Suppressor macrophage (primary cell): ENCODE results near the gene OGDH.
"Not testable (repeated sequence)": the region's sequence is repeated elsewhere in the genome, so short reads cannot be mapped to it uniquely, and the experiment has no call there.

Experiments
- DNase-seq, 4 experiments: peaks; one replicate each; pipeline ENCODE4 v3.0.0-alpha.2; 2020 to 2022

Gene OGDH

GRCh38 chr7:44580945-44581878, 25.2 kb upstream of the OGDH start:
- DNase-seq, result peak in 3 of 4 experiments; percentile 18 to 39 (median 20)

GRCh38 chr7:44581879-44582603, 24.4 kb upstream of the OGDH start, which contains the start of gene TMED4:
Gene TMED4, minus strand, starts transcription at chr7:44582231. Its CDS starts 25 bp downstream, at chr7:44582206.
- DNase-seq, result peak; percentile 99 to 100 (median 100)

- DNase-seq, result no peak
These were observed 23.1 kb upstream of the OGDH start for GRCh38 chr7:44583146-44583865.

DNA sequence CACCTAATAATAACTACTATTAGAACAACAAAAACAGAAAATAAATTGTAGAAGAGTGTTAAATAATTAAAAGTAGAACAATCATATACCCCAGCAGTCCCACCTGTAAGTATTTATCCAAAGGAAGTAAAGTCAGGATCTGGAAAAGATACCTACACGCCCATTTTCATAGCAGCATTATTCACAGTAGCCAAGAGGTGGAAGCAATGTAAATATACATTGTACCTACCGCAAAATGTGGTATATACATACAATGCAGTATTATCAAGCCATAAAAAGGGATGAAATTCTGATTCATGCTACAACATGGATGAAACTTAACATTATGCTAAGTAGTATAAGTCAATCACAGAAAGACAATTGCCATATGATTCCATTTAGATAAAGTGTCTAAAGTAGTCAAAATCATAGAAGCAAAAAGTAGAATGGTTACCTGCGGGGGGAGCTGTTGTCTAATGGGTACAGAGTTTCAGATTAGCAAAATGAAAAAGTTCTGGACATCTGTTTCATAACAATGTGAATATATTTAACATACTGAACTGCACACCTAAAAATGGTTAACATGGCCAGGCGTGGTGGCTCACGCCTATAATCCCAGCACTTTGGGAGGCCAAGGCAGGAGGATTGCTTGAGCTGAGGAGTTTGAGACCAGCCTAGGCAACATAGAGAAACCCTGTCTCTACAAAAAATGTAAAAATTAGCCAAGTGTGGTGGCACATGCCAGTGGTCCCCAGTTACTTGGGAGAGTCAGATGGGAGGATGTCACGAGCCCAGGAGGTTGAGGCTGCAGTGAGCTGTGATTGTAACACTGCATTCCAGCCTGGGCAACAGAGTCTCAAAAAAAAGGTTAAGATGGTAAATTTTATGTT, 18.4 kb upstream of the OGDH start:
- peak; percentile 69 to 82 (median 74) for DNase-seq

- no peak for DNase-seq
These were observed 15.5 kb upstream of the OGDH start for GRCh38 chr7:44590910-44591309.

DNA sequence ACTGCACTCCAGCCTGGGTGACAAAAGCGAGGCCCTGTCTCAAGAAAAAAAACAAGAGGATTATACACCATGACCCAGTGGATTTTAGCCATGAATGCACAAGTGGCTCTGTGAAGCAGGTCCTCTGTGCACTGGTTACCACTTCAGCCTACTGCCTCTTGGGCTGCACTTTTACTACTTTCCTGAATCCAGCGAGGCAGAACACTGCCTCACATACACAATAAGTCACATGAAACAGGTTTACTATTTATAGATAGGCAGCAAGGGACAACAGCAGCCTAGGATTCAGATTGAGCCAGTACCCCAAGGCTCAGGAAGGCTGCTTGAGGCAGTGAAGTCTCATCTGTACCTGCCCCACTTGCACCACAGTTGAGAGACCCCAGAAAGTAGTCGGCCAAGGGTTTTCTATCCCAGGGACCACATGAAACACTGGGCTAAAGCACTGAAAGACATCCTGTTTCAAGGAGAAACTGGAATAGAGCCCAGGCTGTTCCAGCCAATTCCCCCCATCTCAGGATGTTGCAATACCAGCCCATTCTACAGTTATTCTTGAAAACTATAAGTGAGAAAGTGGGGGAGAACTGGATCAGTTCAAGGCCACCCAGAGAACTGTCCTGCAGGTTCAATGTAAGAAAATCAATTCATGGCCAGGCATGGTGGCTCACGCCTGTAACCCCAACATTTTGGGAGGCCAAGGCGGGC, 10.3 kb upstream of the OGDH start:
- DNase-seq, result no peak

DNA sequence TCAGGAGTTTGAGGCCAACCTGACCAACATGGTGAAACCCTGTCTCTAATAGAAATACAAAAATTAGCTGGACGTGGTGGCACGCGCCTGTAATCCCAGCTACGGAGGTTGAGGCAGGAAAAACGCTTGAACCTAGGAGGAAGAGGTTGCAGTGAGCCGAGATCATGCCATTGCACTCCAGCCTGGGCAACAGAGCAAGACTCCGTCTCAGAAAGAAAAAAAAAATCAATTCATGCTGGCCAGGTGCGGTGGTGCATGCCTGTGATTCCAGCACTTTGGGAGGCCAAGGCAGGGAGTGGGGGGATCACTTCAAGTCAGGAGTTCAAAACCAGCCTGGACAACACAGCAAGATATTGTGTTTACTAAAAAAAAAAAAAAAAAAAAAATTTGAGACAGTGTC, 9.2 kb upstream of the OGDH start:
- not testable (repeated sequence) for DNase-seq

DNA sequence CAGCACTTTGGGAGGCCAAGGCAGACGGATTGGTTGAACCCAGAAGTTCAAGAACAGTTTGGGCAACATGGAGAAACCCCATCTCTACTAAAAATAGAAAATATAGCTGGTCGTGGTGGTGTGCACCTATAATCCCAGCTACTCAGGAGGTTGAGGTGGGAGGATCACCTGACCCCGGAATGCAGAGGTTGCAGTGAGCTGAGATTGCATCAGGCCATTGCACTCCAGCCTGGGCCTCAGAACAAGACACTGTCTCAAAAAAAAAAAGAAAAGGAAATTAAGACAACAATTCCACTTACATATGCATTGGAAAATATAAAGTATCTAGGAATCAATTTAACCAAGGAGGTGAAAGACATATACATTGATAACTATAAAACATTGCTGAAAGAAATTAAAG, 7.2 kb upstream of the OGDH start:
- no peak for DNase-seq

- no peak for DNase-seq
These were observed 3.9 kb upstream of the OGDH start for GRCh38 chr7:44602576-44602910.

DNA sequence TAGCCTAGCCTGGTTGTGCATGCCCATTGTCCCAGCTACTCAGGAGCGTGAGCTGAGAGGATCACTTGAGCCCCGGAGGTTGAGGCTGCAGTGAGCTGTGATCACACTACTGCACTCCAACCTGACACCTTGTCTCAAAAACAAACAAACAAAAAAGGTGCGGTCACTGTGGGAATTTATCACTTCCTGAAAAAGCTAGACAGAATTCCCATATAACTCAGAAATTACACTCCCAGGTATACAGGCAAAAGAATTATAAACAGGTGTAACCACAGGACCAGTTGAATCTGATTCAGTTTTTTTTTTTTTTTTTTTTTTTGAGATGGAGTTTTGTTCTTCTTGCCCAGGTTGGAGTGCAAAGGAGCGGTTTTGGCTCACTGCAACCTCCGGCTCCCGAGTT, 3.2 kb upstream of the OGDH start:
- DNase-seq, result no peak

DNA sequence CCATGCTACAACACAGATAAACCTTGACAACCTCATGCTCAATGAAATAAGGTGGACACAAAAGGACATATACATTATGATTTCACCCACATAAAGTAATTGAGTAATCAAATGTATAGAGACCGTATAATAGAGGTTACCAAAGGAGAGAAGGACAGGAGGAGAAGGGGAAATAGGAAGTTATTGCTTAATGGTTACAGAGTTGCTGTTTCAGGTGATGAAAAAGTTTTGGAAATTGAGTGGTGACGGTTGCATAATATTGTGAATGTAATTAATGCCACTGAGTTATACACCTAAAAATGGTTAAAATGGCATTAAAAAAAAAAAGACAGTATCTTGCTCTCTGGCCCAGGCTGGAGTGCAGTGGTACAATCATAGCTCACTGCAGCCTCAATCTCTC, 1.5 kb upstream of the OGDH start:
- DNase-seq, result no peak

- DNase-seq, result no peak
These were observed 978 bp downstream of the OGDH start for GRCh38 chr7:44607141-44608068.

GRCh38 chr7:44608916-44609648, 2.7 kb downstream of the OGDH start:
- DNase-seq, result peak in 1 of 4 experiments; percentile 36

DNA sequence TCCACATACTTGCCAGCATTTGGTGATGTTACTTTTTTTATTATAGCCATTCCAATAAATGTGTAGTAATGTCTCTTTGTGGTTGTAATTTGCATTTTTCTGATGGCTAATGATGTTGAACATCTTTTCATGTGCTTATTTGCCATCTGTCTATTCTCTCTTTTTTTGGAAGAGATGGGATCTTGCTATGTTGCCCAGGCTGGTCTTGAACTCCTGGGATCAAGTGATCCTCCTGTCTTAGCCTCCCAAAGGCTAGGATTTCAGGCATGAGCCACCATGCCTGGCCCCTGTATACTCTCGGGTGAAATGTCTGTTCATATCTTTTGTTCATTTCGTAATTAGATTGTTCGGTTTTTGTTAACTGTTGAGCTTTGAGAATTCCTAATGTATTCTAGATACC, 3.4 kb downstream of the OGDH start:
- DNase-seq, result no peak

- peak; percentile 85 to 90 (median 89) for DNase-seq
These were observed 8.8 kb downstream of the OGDH start for GRCh38 chr7:44615149-44615611.

- no peak for DNase-seq
These were observed 9.4 kb downstream of the OGDH start for GRCh38 chr7:44615793-44616192.

DNA sequence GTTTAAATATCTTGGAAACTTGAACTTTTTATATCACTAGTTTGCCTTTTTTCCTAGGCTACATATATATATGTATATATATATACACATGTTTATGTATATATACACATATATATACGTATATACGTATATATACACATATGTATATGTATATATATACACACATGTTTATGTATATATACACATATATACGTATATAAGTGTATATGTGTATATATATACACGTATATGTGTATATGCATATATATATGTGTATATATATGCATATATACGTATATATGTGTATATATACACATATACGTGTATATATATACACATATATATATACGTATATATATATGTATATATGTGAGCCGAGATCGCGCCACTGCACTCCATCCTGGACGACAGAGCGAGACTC, 10.1 kb downstream of the OGDH start:
- DNase-seq, result no peak

GRCh38 chr7:44617225-44617890, 10.9 kb downstream of the OGDH start:
- peak in 2 of 4 experiments; percentile 36 to 49 for DNase-seq

DNA sequence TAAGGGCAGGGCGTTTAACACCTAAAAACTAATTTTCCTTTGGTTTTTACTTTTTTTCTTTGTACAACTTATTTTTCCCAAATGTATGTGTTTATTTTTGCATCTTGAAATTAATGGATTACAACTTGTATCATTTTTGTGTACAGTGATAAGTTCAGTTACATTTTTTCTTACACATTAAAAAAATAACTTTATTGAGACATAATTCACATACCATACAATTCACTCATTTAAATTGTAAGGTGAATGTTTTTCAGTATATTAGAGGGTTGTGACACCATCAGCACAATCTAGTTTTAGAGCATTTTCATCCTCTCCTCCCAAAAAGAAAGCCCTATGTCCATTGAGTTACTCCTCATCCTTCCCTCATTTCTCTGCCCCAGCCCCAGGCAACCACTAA, 11.6 kb downstream of the OGDH start:
- no peak for DNase-seq
